Peyer's patch (tissue), 4 donors: ENCODE measurements around the gene KIRREL3.

Experiments
- POLR2A ChIP-seq, 2 donors: fragments of 450-650 bp; IDR thresholded peaks; one replicate each; pipeline ENCODE4 v1.5.1; 2017; ENCODE audit warnings: antibody characterized with exemption in 2 of 2, mild to moderate bottlenecking in 2 of 2, moderate library complexity in 2 of 2
- TF ChIP-seq, protein P1 (sequence below), 6 experiments: fragments of 450-650 bp in 4 of 6; fragments of 200-600 bp in 2 of 6; sonication (generic) in 1 of 6; IDR thresholded peaks; one replicate each; pipeline ENCODE4 v1.5.1; 2017 to 2019; ENCODE audit warnings: antibody characterized with exemption in 6 of 6, mild to moderate bottlenecking in 3 of 6, moderate library complexity in 1 of 6

- TF ChIP-seq, protein P1, sequence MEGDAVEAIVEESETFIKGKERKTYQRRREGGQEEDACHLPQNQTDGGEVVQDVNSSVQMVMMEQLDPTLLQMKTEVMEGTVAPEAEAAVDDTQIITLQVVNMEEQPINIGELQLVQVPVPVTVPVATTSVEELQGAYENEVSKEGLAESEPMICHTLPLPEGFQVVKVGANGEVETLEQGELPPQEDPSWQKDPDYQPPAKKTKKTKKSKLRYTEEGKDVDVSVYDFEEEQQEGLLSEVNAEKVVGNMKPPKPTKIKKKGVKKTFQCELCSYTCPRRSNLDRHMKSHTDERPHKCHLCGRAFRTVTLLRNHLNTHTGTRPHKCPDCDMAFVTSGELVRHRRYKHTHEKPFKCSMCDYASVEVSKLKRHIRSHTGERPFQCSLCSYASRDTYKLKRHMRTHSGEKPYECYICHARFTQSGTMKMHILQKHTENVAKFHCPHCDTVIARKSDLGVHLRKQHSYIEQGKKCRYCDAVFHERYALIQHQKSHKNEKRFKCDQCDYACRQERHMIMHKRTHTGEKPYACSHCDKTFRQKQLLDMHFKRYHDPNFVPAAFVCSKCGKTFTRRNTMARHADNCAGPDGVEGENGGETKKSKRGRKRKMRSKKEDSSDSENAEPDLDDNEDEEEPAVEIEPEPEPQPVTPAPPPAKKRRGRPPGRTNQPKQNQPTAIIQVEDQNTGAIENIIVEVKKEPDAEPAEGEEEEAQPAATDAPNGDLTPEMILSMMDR (IDR thresholded peaks at IDR 0.05): no peak
- no peak for TF ChIP-seq POLR2A (IDR thresholded peaks at IDR 0.05)
These were observed 413.0 kb downstream of the KIRREL3 start for GRCh38 chr11:126587541-126587940.
